H1 (cell line): ENCODE results near the gene FLNC. TPM values are rescaled to one million over a fixed set of nuclear protein-coding genes. Genes with fewer than 3 reads are reported as not detected.

Experiments
- CTCF ChIA-PET: fragments of 300-600 bp; sonication (Branson Sonifier 250); formaldehyde crosslinking; loops from one replicate; lab custom pipeline; 2021; ENCODE audit not compliant: partially characterized antibody; lab: Charles Lee
- POLR2A ChIA-PET: fragments of 300-600 bp; sonication (Branson Sonifier 250); formaldehyde crosslinking; loops from one replicate; lab custom pipeline; 2021; ENCODE audit warnings: inconsistent platforms; ENCODE audit not compliant: partially characterized antibody; lab: Charles Lee
- DNase-seq, 2 experiments: peaks; one replicate each; pipeline versions ENCODE4 v3.0.0 to v3.0.0-alpha.2; 2010 to 2022; ENCODE audit warnings: low spot score in 2 of 2, low read depth in 1 of 2, mixed read lengths in 1 of 2
- FAIRE-seq: peaks from 2 replicates; lab custom pipeline; 2011; peaks lifted over from hg19 to GRCh38; lab: Jason Lieb, UNC
- H2AFZ ChIP-seq: 2 replicates; pipeline ENCODE4 v1.8.1; 2012; ENCODE audit warnings: low read length, inconsistent platforms
- H2AK5ac ChIP-seq: 2 replicates; pipeline ENCODE4 v1.6.1; 2013; ENCODE audit warnings: low read depth, low read length
- H2BK120ac ChIP-seq: replicated peaks from 2 replicates; pipeline ENCODE3; 2013; ENCODE audit warnings: low read depth, low read length, inconsistent platforms
- H2BK12ac ChIP-seq: 2 replicates; pipeline ENCODE4 v1.6.1; 2013; ENCODE audit warnings: low read depth, low read length
- H2BK15ac ChIP-seq: 2 replicates; pipeline ENCODE4 v1.6.1; 2013; ENCODE audit warnings: low read length
- H2BK20ac ChIP-seq: 2 replicates; pipeline ENCODE4 v1.6.1; 2013; ENCODE audit warnings: low read length
- H2BK5ac ChIP-seq: 2 replicates; pipeline ENCODE4 v1.6.1; 2013; ENCODE audit warnings: low read depth, low read length
- H3K14ac ChIP-seq: 2 replicates; pipeline ENCODE4 v1.6.1; 2013; ENCODE audit warnings: inconsistent platforms; ENCODE audit not compliant: insufficient read length
- H3K18ac ChIP-seq: 2 replicates; pipeline ENCODE4 v1.6.1; 2013; ENCODE audit warnings: low read length; ENCODE audit errors: extremely low read depth
- H3K23ac ChIP-seq: 2 replicates; pipeline ENCODE4 v1.6.1; 2013; ENCODE audit warnings: inconsistent platforms; ENCODE audit not compliant: insufficient read length
- H3K23me2 ChIP-seq: 2 replicates; pipeline ENCODE4 v1.6.1; 2013; ENCODE audit warnings: low read depth, low read length
- H3K27ac ChIP-seq: 2 replicates; pipeline ENCODE4 v1.6.1; 2011; ENCODE audit warnings: low read depth, low read length, inconsistent platforms
- H3K27me3 ChIP-seq, 4 experiments: replicated peaks in 1 of 4; 1 replicate in 1 of 4; 2 replicates in 3 of 4; pipeline versions ENCODE4 v1.6.1 to v1.8.1; 2011 to 2013; ENCODE audit warnings: low read length in 3 of 4, mild to moderate bottlenecking in 3 of 4, inconsistent platforms in 2 of 4, mixed read lengths in 2 of 4, moderate library complexity in 1 of 4; ENCODE audit not compliant: control insufficient read depth in 3 of 4, insufficient read depth in 3 of 4; ENCODE audit errors: extremely low read depth in 1 of 4
- H3K36me3 ChIP-seq, 4 experiments: 2 replicates each; pipeline versions ENCODE4 v1.6.1 to v1.8.1; 2011 to 2013; ENCODE audit warnings: mild to moderate bottlenecking in 4 of 4, low read length in 3 of 4, moderate library complexity in 2 of 4, control low read depth in 1 of 4, inconsistent platforms in 1 of 4; ENCODE audit not compliant: insufficient read depth in 4 of 4, control insufficient read depth in 2 of 4
- H3K4ac ChIP-seq: replicated peaks from 2 replicates; pipeline ENCODE3; 2013; ENCODE audit warnings: low read length, low read depth, mixed read lengths, inconsistent platforms; ENCODE audit not compliant: insufficient read length
- H3K4me1 ChIP-seq, 4 experiments: replicated peaks in 1 of 4; 1 replicate in 1 of 4; 2 replicates in 3 of 4; pipeline versions ENCODE4 v1.6.1 to v1.8.1; 2011 to 2013; ENCODE audit warnings: low read length in 3 of 4, inconsistent platforms in 2 of 4, mixed read lengths in 1 of 4; ENCODE audit not compliant: insufficient read depth in 4 of 4, control insufficient read depth in 3 of 4
- H3K4me2 ChIP-seq, 2 experiments: 2 replicates each; pipeline versions ENCODE4 v1.6.1 to v1.8.1; 2011 to 2013; ENCODE audit warnings: low read depth in 2 of 2, low read length in 2 of 2, control low read depth in 1 of 2, inconsistent platforms in 1 of 2, mild to moderate bottlenecking in 1 of 2; ENCODE audit not compliant: insufficient read depth in 1 of 2
- H3K4me3 ChIP-seq, 4 experiments: fragments of 200-600, 300-600 bp in 1 of 4; sonication (generic), shearing (Covaris generic), sonication (Bioruptor Twin) in 1 of 4; 2 replicates each; pipeline versions ENCODE4 v1.5.1 to v1.8.1; 2011 to 2016; ENCODE audit warnings: low read length in 4 of 4, low read depth in 3 of 4, control low read depth in 2 of 4, inconsistent platforms in 2 of 4, mild to moderate bottlenecking in 2 of 4, mixed read lengths in 1 of 4, moderate library complexity in 1 of 4; ENCODE audit not compliant: insufficient read depth in 2 of 4; ENCODE audit errors: extremely low read depth in 1 of 4
- H3K56ac ChIP-seq: replicated peaks from 2 replicates; pipeline ENCODE3; 2013; ENCODE audit warnings: low read depth, mild to moderate bottlenecking, mixed read lengths, low read length, inconsistent platforms; ENCODE audit not compliant: insufficient read length
- H3K79me1 ChIP-seq: 2 replicates; pipeline ENCODE4 v1.6.1; 2013; ENCODE audit warnings: low read depth, low read length, control low read depth
- H3K79me2 ChIP-seq, 2 experiments: 2 replicates each; pipeline versions ENCODE4 v1.6.1 to v1.8.1; 2012 to 2013; ENCODE audit warnings: low read length in 2 of 2, mild to moderate bottlenecking in 2 of 2, inconsistent platforms in 1 of 2; ENCODE audit not compliant: insufficient read depth in 2 of 2, control insufficient read depth in 1 of 2
- H3K9ac ChIP-seq, 4 experiments: replicated peaks in 1 of 4; 1 replicate in 1 of 4; 2 replicates in 3 of 4; pipeline versions ENCODE4 v1.6.1 to v1.8.1; 2011 to 2013; ENCODE audit warnings: low read depth in 3 of 4, low read length in 3 of 4, control low read depth in 2 of 4, mild to moderate bottlenecking in 2 of 4, moderate library complexity in 2 of 4, inconsistent platforms in 1 of 4; ENCODE audit errors: extremely low read depth in 1 of 4
- H3K9me3 ChIP-seq, 2 experiments: 2 replicates each; pipeline versions ENCODE4 v1.6.1 to v1.8.1; 2012 to 2013; ENCODE audit warnings: mild to moderate bottlenecking in 2 of 2, moderate library complexity in 2 of 2, control low read depth in 1 of 2, inconsistent platforms in 1 of 2, low read depth in 1 of 2, low read length in 1 of 2, mixed read lengths in 1 of 2; ENCODE audit not compliant: insufficient read depth in 2 of 2
- H4K20me1 ChIP-seq, 2 experiments: replicated peaks in 1 of 2; 2 replicates each; pipeline versions ENCODE3 to v1.8.1; 2011 to 2013; ENCODE audit warnings: inconsistent platforms in 2 of 2, low read length in 2 of 2, mild to moderate bottlenecking in 1 of 2; ENCODE audit not compliant: insufficient read depth in 2 of 2, control insufficient read depth in 1 of 2
- H4K5ac ChIP-seq: 2 replicates; pipeline ENCODE4 v1.6.1; 2013; ENCODE audit warnings: low read length, low read depth, mixed read lengths, inconsistent platforms; ENCODE audit not compliant: insufficient read length
- H4K8ac ChIP-seq: 2 replicates; pipeline ENCODE4 v1.8.0; 2013; ENCODE audit warnings: mild to moderate bottlenecking, moderate library complexity, low read length, inconsistent platforms; ENCODE audit not compliant: insufficient read depth; ENCODE audit errors: extremely low read depth
- H4K91ac ChIP-seq: replicated peaks from 2 replicates; pipeline ENCODE3; 2013; ENCODE audit warnings: low read length, mixed read lengths, inconsistent platforms; ENCODE audit not compliant: insufficient read length
- CBX5 ChIP-seq: fragments of 300-800, 300-1000 bp; sonication (generic); IDR thresholded peaks from 2 replicates; pipeline ENCODE4 v1.7.1; 2016; ENCODE audit warnings: antibody characterized with exemption, low read length, low read depth
- CBX8 ChIP-seq: fragments of 300-800, 300-1000 bp; sonication (generic); IDR thresholded peaks from 2 replicates; pipeline ENCODE4 v1.7.1; 2016; ENCODE audit warnings: low read depth, low read length, borderline replicate concordance
- GTF2F1 ChIP-seq: IDR thresholded peaks from 2 replicates; pipeline ENCODE4 v1.6.1; 2012; ENCODE audit warnings: low read depth, low read length, improper control_type of control experiment, borderline replicate concordance
- JUN ChIP-seq: IDR thresholded peaks from 2 replicates; pipeline ENCODE4 v1.6.1; 2011; ENCODE audit warnings: low read depth, mild to moderate bottlenecking, improper control_type of control experiment, low read length
- KDM1A ChIP-seq: fragments of 200-600, 300-600 bp; sonication (generic); IDR thresholded peaks from 2 replicates; pipeline ENCODE4 v1.7.1; 2016; ENCODE audit warnings: mild to moderate bottlenecking, low read length, borderline replicate concordance
- MAX ChIP-seq: IDR thresholded peaks from 2 replicates; pipeline ENCODE4 v1.6.1; 2012; ENCODE audit warnings: inconsistent platforms
- POU5F1 ChIP-seq: IDR thresholded peaks from 2 replicates; pipeline ENCODE4 v1.6.1; 2011; ENCODE audit warnings: low read depth, mild to moderate bottlenecking, low read length, moderate library complexity
- SAP30 ChIP-seq: fragments of 300-600 bp; sonication (generic); IDR thresholded peaks from 2 replicates; pipeline ENCODE4 v1.7.1; 2012; ENCODE audit warnings: low read length, moderate library complexity, mild to moderate bottlenecking, inconsistent platforms; ENCODE audit not compliant: insufficient read depth, insufficient replicate concordance
- SP4 ChIP-seq: IDR thresholded peaks from 2 replicates; pipeline ENCODE4 v1.6.1; 2012; ENCODE audit warnings: low read length, inconsistent platforms
- SUZ12 ChIP-seq: fragments of 200-600 bp; sonication (generic); IDR thresholded peaks from 2 replicates; pipeline ENCODE4 v1.6.1; 2012; ENCODE audit warnings: mild to moderate bottlenecking, inconsistent platforms, low read length, moderate library complexity, mixed read lengths
- WGBS, 2 experiments: shearing (Covaris generic) in 1 of 2; methylation state at CpG; one replicate each; pipeline versions ENCODE4 v1.1.6 to v1.1.7; 2013 to 2015; ENCODE audit warnings: low lambda C conversion rate in 2 of 2, mixed read lengths in 2 of 2, inconsistent platforms in 1 of 2, low coverage in 1 of 2, missing lambda C conversion rate in 1 of 2; ENCODE audit not compliant: insufficient replicate concordance in 2 of 2, insufficient coverage in 1 of 2, insufficient read length in 1 of 2; ENCODE audit errors: extremely low coverage in 1 of 2, missing lambda C conversion rate in 1 of 2; 5-methylcytosine and 5-hydroxymethylcytosine counted together
- polyA plus RNA-seq, 7 experiments: library from polyadenylated mRNA; depleted of rRNA in 3 of 7; stranded (reverse) in 5 of 7; unstranded in 2 of 7; fragments of >200 nt in 5 of 7; fragments of 200-250 nt in 2 of 7; gene quantifications; 1 replicate in 5 of 7; 2 replicates in 1 of 7; 4 replicates in 1 of 7; pipeline versions ENCODE4 v1.2.1 to v1.2.3, GENCODE V29; 2011 to 2013; ENCODE audit warnings: missing spikeins in 2 of 7, mixed read lengths in 2 of 7
- total RNA-seq: library from RNA; stranded (reverse); fragmentation: NEBNext Ultra II Directional; extraction: Animal tissue kit (Norgen Biotek cat#: 25700); gene quantifications from 2 replicates; pipeline ENCODE4 v1.2.1, GENCODE V29; 2021
- TF ChIP-seq, protein P1 (sequence below): IDR thresholded peaks from 2 replicates; pipeline ENCODE4 v1.6.1; 2012; ENCODE audit warnings: inconsistent platforms

Gene FLNC
- total and polyA plus RNA-seq, 2 of the 8 experiments (the other 6 are each of a cell fraction or from before 2014, with no cell fraction given): 1.9 to 10.7 TPM

GRCh38 chr7:128811631-128812430 is 18.4 kb upstream of the FLNC start:
- H3K79me2 ChIP-seq: no peaks in the 10 kb centered on the region
- no peak overlapping the region for H3K18ac ChIP-seq
- CTCF ChIA-PET: interaction anchor here (0.8 to 2.4 kb wide), 10 partner anchors 11 to 73 kb away, joined by 3 to 10 read pairs (median 4); partner anchors contain the start of gene CCDC136
- no peak overlapping the region for H2AK5ac ChIP-seq
- H4K8ac ChIP-seq: no peak overlapping the region; the same call in 1 of the 2 replicates
- no peak overlapping the region for H2BK20ac ChIP-seq
- H4K5ac ChIP-seq: no peak overlapping the region
- H2BK12ac ChIP-seq: 0 out of 2 replicates have a peak overlapping the region, but pooled peaks have one; percentile 27
- FAIRE-seq (no peak), DNase-seq (no peak)
- H3K4me2 ChIP-seq: no peak overlapping the region
- no peak overlapping the region for H2AFZ ChIP-seq
- no peaks in the 10 kb centered on the region for H3K23me2 ChIP-seq
- H3K4ac ChIP-seq: no peak overlapping the region
- no peaks in the 10 kb centered on the region for H3K79me1 ChIP-seq
- H3K36me3 ChIP-seq: peaks cover 3 to 42% (median 9%) of the 10 kb centered on the region in 4 experiments; a peak in 6 of 8 replicates
- H3K9me3 ChIP-seq: no peaks in the 10 kb centered on the region
- H4K91ac ChIP-seq: no peak overlapping the region
- H3K27me3 ChIP-seq: no peaks in the 10 kb centered on the region
- H2BK5ac ChIP-seq: no peak overlapping the region
- H3K23ac ChIP-seq: no peak overlapping the region
- no peak overlapping the region for H2BK15ac ChIP-seq
- H3K14ac ChIP-seq: no peak overlapping the region
- H3K4me1 ChIP-seq: peaks cover 3 to 9% (median 4%) of the 10 kb centered on the region in 4 experiments; a peak in 6 of 7 replicates
- POLR2A ChIA-PET: interaction anchor here (1.0 to 2.4 kb wide), 9 partner anchors 9 to 55 kb away, joined by 3 to 9 read pairs (median 4); no protein-coding TSS in a partner anchor
- no peak overlapping the region for H3K27ac ChIP-seq
- H4K20me1 ChIP-seq: peaks cover 0 to 2% of the 10 kb centered on the region in 2 experiments
- H2BK120ac ChIP-seq: no peak overlapping the region
- no peak overlapping the region for H3K4me3 ChIP-seq
- WGBS, 2 experiments: 89% methylated on average over 11 of the region's 11 CpGs; no CpG with 5 or more reads in 1 of the 2 experiments
- H3K56ac ChIP-seq: no peak overlapping the region
- no peak overlapping the region for H3K9ac ChIP-seq
- no peak for TF ChIP-seq POU5F1
- TF ChIP-seq MAX: no peak
- TF ChIP-seq, protein P1, sequence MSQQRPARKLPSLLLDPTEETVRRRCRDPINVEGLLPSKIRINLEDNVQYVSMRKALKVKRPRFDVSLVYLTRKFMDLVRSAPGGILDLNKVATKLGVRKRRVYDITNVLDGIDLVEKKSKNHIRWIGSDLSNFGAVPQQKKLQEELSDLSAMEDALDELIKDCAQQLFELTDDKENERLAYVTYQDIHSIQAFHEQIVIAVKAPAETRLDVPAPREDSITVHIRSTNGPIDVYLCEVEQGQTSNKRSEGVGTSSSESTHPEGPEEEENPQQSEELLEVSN: no peak
- TF ChIP-seq SAP30: no peak
- no peak for TF ChIP-seq CBX5
- TF ChIP-seq JUN: no peak
- no peak for TF ChIP-seq SUZ12
- TF ChIP-seq GTF2F1: no peak
- no peak for TF ChIP-seq SP4
- TF ChIP-seq CBX8: no peak
- TF ChIP-seq KDM1A: no peak
